IMR-90 (cell line): ENCODE measurements around the gene HIVEP1. TPM values are rescaled to one million over a fixed set of nuclear protein-coding genes. Genes with fewer than 3 reads are reported as not detected.

Experiments
- ATAC-seq: fragments of 200-7000 bp; cut with Tn5 transposase; 2 replicates; pipeline ENCODE4 v1.9.1; 2020; ENCODE audit warnings: low read depth, mild to moderate bottlenecking, moderate library complexity
- BruUV-seq: library from RNA; stranded (reverse); fragments of 400-500 nt; replicated peaks from 2 replicates; lab custom pipeline; 2021; lab: Mats Ljungman, UMichigan
- CTCF ChIA-PET: fragments of 300-600 bp; formaldehyde crosslinking; extraction: SDS; loops from one replicate; lab custom pipeline; 2021; ENCODE audit warnings: antibody characterized with exemption; lab: Yijun Ruan, JAX
- POLR2A ChIA-PET: fragments of 300-600 bp; sonication (Branson Sonifier 250); formaldehyde crosslinking; loops from one replicate; lab custom pipeline; 2022; ENCODE audit warnings: antibody characterized with exemption; ENCODE audit not compliant: unreplicated experiment; lab: Charles Lee
- DNase-seq: peaks from one replicate; pipeline ENCODE4 v3.0.0; 2013
- H2AFZ ChIP-seq: replicated peaks from 2 replicates; pipeline ENCODE3; 2013; ENCODE audit warnings: low read length, mild to moderate bottlenecking; ENCODE audit not compliant: poor library complexity
- H2AK5ac ChIP-seq: 2 replicates; pipeline ENCODE4 v1.6.1; 2013; ENCODE audit warnings: low read depth, low read length, inconsistent platforms
- H2AK9ac ChIP-seq: replicated peaks from 2 replicates; pipeline ENCODE3; 2013; ENCODE audit warnings: mild to moderate bottlenecking, low read depth, low read length, moderate library complexity; ENCODE audit not compliant: poor library complexity
- H2BK120ac ChIP-seq: 2 replicates; pipeline ENCODE4 v1.6.1; 2013; ENCODE audit warnings: low read depth, low read length, inconsistent platforms
- H2BK15ac ChIP-seq: 3 replicates; pipeline ENCODE4 v1.6.1; 2013; ENCODE audit warnings: low read depth, low read length, inconsistent platforms
- H2BK20ac ChIP-seq: 2 replicates; pipeline ENCODE4 v1.6.1; 2013; ENCODE audit warnings: low read depth, mild to moderate bottlenecking, inconsistent platforms, low read length, moderate library complexity
- H2BK5ac ChIP-seq: 2 replicates; pipeline ENCODE4 v1.6.1; 2013; ENCODE audit warnings: mild to moderate bottlenecking, low read depth, low read length, inconsistent platforms; ENCODE audit not compliant: poor library complexity, severe bottlenecking
- H3K14ac ChIP-seq: replicated peaks from 2 replicates; pipeline ENCODE4 v1.6.1; 2013; ENCODE audit warnings: low read depth, low read length, inconsistent platforms
- H3K18ac ChIP-seq: 2 replicates; pipeline ENCODE4 v1.6.1; 2013; ENCODE audit warnings: low read depth, low read length, control low read depth
- H3K23ac ChIP-seq: 2 replicates; pipeline ENCODE4 v1.6.1; 2013; ENCODE audit warnings: low read depth, low read length, inconsistent platforms
- H3K27ac ChIP-seq: 2 replicates; pipeline ENCODE4 v1.5.1; 2013; ENCODE audit warnings: mild to moderate bottlenecking, control low read depth, low read length; ENCODE audit not compliant: insufficient read depth
- H3K27me3 ChIP-seq: 2 replicates; pipeline ENCODE4 v1.6.1; 2013; ENCODE audit warnings: low read length; ENCODE audit not compliant: control insufficient read depth, insufficient read depth
- H3K36me3 ChIP-seq: 2 replicates; pipeline ENCODE4 v1.6.1; 2013; ENCODE audit warnings: low read length, mixed read lengths; ENCODE audit not compliant: control insufficient read depth, insufficient read depth
- H3K4ac ChIP-seq: 2 replicates; pipeline ENCODE4 v1.6.1; 2013; ENCODE audit warnings: low read depth, low read length, inconsistent platforms
- H3K4me1 ChIP-seq: 2 replicates; pipeline ENCODE4 v1.6.1; 2013; ENCODE audit warnings: low read length, mixed read lengths; ENCODE audit not compliant: control insufficient read depth, insufficient read depth
- H3K4me2 ChIP-seq: 2 replicates; pipeline ENCODE4 v1.6.1; 2013; ENCODE audit warnings: low read depth, mild to moderate bottlenecking, control low read depth, low read length, moderate library complexity
- H3K4me3 ChIP-seq: 2 replicates; pipeline ENCODE4 v1.5.1; 2013; ENCODE audit warnings: low read depth, mild to moderate bottlenecking, control low read depth, low read length, moderate library complexity; ENCODE audit not compliant: insufficient read depth
- H3K56ac ChIP-seq: 2 replicates; pipeline ENCODE4 v1.6.1; 2013; ENCODE audit warnings: low read length, inconsistent platforms; ENCODE audit not compliant: insufficient read depth; ENCODE audit errors: extremely low read depth
- H3K79me1 ChIP-seq, 2 experiments: 2 replicates each; pipeline ENCODE4 v1.6.1; 2013; ENCODE audit warnings: low read length in 2 of 2, inconsistent platforms in 1 of 2, low read depth in 1 of 2
- H3K9ac ChIP-seq: 2 replicates; pipeline ENCODE4 v1.6.1; 2013; ENCODE audit warnings: low read depth, low read length, control low read depth
- H3K9me1 ChIP-seq: 2 replicates; pipeline ENCODE4 v1.6.1; 2013; ENCODE audit warnings: low read length, inconsistent platforms; ENCODE audit not compliant: insufficient read depth
- H3K9me3 ChIP-seq: 2 replicates; pipeline ENCODE4 v1.6.1; 2013; ENCODE audit warnings: low read length; ENCODE audit not compliant: control insufficient read depth, insufficient read depth
- H4K20me1 ChIP-seq: 2 replicates; pipeline ENCODE4 v1.6.1; 2013; ENCODE audit warnings: low read length, inconsistent platforms; ENCODE audit not compliant: insufficient read depth
- H4K5ac ChIP-seq: 2 replicates; pipeline ENCODE4 v1.6.1; 2013; ENCODE audit warnings: mild to moderate bottlenecking, low read depth, low read length, control low read depth
- H4K8ac ChIP-seq, 2 experiments: 2 replicates each; pipeline ENCODE4 v1.6.1; 2013; ENCODE audit warnings: low read depth in 2 of 2, low read length in 2 of 2, control low read depth in 1 of 2, inconsistent platforms in 1 of 2
- H4K91ac ChIP-seq: 2 replicates; pipeline ENCODE4 v1.6.1; 2013; ENCODE audit warnings: low read depth, low read length, inconsistent platforms; ENCODE audit not compliant: insufficient read depth
- CEBPB ChIP-seq: IDR thresholded peaks from 2 replicates; pipeline ENCODE4 v1.6.1; 2012; ENCODE audit warnings: low read depth, low read length, improper control_type of control experiment
- MXI1 ChIP-seq: IDR thresholded peaks from 2 replicates; pipeline ENCODE4 v1.6.1; 2012; ENCODE audit warnings: low read depth, mild to moderate bottlenecking, low read length, moderate library complexity, borderline replicate concordance
- RAD21 ChIP-seq: IDR thresholded peaks from 2 replicates; pipeline ENCODE4 v1.6.1; 2012; ENCODE audit warnings: low read length, improper control_type of control experiment
- RCOR1 ChIP-seq: IDR thresholded peaks from 2 replicates; pipeline ENCODE4 v1.6.1; 2012; ENCODE audit warnings: mild to moderate bottlenecking, low read length, improper control_type of control experiment; ENCODE audit not compliant: insufficient replicate concordance
- WGBS, 2 experiments: methylation state at CpG; one replicate each; pipeline versions ENCODE4 v1.1.5 to v1.1.7; 2013; ENCODE audit warnings: missing lambda C conversion rate in 2 of 2; ENCODE audit not compliant: insufficient read length in 1 of 2; ENCODE audit errors: extremely low coverage in 2 of 2; 5-methylcytosine and 5-hydroxymethylcytosine counted together
- dilution Hi-C: fragments of 300-500 bp; cut with HindIII; formaldehyde crosslinking; loops from one replicate; pipeline ENCODE4 v1.14.3; 2018; ENCODE audit warnings: low sequenced_read_pairs; ENCODE audit not compliant: unreplicated experiment
- in situ Hi-C: fragments of 300-500 bp; cut with MboI; formaldehyde crosslinking; loops from 3 replicates; pipeline ENCODE4 v1.14.3; 2019; ENCODE audit warnings: low sequenced_read_pairs, inconsistent platforms, mixed read lengths
- intact Hi-C: fragments of 100-400 bp; cut with micrococcal nuclease; formaldehyde crosslinking; loops from 2 replicates; pipeline ENCODE4 v1.10.0; 2022
- polyA plus RNA-seq, 3 experiments: library from polyadenylated mRNA; depleted of rRNA; stranded (reverse); fragments of >200 nt; gene quantifications; 2 replicates each; pipeline ENCODE4 v1.2.3, GENCODE V29; 2012; ENCODE audit warnings: low replicate concordance in 1 of 3
- total RNA-seq: library from RNA; depleted of rRNA; stranded (reverse); fragments of >200 nt; gene quantifications from 2 replicates; pipeline ENCODE4 v1.2.3, GENCODE V29; 2012

HIVEP1 gene
- total and polyA plus RNA-seq, 2 of the 4 experiments (the other 2 are of a cell fraction) = 13.0 to 17.2 TPM

- no peak overlapping the region for H2AFZ ChIP-seq
- H4K5ac ChIP-seq = no peak overlapping the region
- dilution Hi-C loops = no loop called here
- H4K8ac ChIP-seq = no peak overlapping the region
- no peak overlapping the region for H3K23ac ChIP-seq
- no peaks in the 10 kb centered on the region for H3K27me3 ChIP-seq
- H4K20me1 ChIP-seq = no peaks in the 10 kb centered on the region
- no peak overlapping the region for H3K18ac ChIP-seq
- H4K91ac ChIP-seq = no peak overlapping the region
- H3K9ac ChIP-seq = no peak overlapping the region
- no peak overlapping the region for H3K4me3 ChIP-seq
- H3K4ac ChIP-seq = no peak overlapping the region
- in situ Hi-C loops = no loop called here
- H2BK5ac ChIP-seq = no peak overlapping the region
- H2AK9ac ChIP-seq = no peak overlapping the region
- no peaks in the 10 kb centered on the region for H3K9me3 ChIP-seq
- H2BK120ac ChIP-seq = no peak overlapping the region
- intact Hi-C loops = no loop called here
- no peak overlapping the region for H2BK20ac ChIP-seq
- CTCF ChIA-PET = no interaction called here
- H3K79me1 ChIP-seq = no peaks in the 10 kb centered on the region
- no CpG with 5 or more reads among the region's 2 CpGs for WGBS, 2 experiments
- no peak for DNase-seq
- no peak for ATAC-seq
- no peak overlapping the region for H2BK15ac ChIP-seq
- H3K9me1 ChIP-seq = no peaks in the 10 kb centered on the region
- H3K56ac ChIP-seq = no peak overlapping the region
- H3K14ac ChIP-seq = no peak overlapping the region
- H3K27ac ChIP-seq = no peak overlapping the region
- POLR2A ChIA-PET = no interaction called here
- no TSS peak for BruUV-seq
- no peaks in the 10 kb centered on the region for H3K36me3 ChIP-seq
- no peak overlapping the region for H3K4me2 ChIP-seq
- no peak overlapping the region for H2AK5ac ChIP-seq
- no peak for TF ChIP-seq MXI1
- no peak for TF ChIP-seq RAD21
- TF ChIP-seq CEBPB = no peak
- TF ChIP-seq RCOR1 = no peak
- peaks cover 1% of the 10 kb centered on the region; the same call in 1 of the 2 replicates for H3K4me1 ChIP-seq
Measured at GRCh38 chr6:11987386-11987785, 24.7 kb upstream of the HIVEP1 start.
